Sigmoid colon (tissue), 3 donors: Measurements from ENCODE around the gene EPHX1.

Experiments
- CTCF ChIP-seq, 4 experiments: fragments of 450-650 bp in 3 of 4; fragments of 200-600 bp in 1 of 4; IDR thresholded peaks; one replicate each; pipeline ENCODE4 v1.5.1; 2016 to 2019; ENCODE audit warnings: antibody characterized with exemption in 4 of 4, mild to moderate bottlenecking in 3 of 4, moderate library complexity in 2 of 4
- POLR2A ChIP-seq, 2 donors: fragments of 450-650 bp; IDR thresholded peaks; one replicate each; pipeline ENCODE4 v1.6.1; 2016; ENCODE audit warnings: antibody characterized with exemption in 2 of 2, mild to moderate bottlenecking in 2 of 2, moderate library complexity in 2 of 2

- TF ChIP-seq POLR2A (IDR thresholded peaks at IDR 0.05) (no peak), CTCF (IDR thresholded peaks at IDR 0.05) (no peak)
Measured at GRCh38 chr1:225828706-225829345, 18.9 kb downstream of the EPHX1 start.
